Activated naive CD4-positive, alpha-beta T cell (primary cell): ENCODE measurements around the gene EXOC2.
A peak's percentile ranks its signal among the peaks of the same experiment; 100 is the strongest.

Experiments used
- DNase-seq, 4 experiments: peaks; one replicate each; lab custom pipeline; 2025; lab: John Stamatoyannopoulos, UW

Gene EXOC2

DNA sequence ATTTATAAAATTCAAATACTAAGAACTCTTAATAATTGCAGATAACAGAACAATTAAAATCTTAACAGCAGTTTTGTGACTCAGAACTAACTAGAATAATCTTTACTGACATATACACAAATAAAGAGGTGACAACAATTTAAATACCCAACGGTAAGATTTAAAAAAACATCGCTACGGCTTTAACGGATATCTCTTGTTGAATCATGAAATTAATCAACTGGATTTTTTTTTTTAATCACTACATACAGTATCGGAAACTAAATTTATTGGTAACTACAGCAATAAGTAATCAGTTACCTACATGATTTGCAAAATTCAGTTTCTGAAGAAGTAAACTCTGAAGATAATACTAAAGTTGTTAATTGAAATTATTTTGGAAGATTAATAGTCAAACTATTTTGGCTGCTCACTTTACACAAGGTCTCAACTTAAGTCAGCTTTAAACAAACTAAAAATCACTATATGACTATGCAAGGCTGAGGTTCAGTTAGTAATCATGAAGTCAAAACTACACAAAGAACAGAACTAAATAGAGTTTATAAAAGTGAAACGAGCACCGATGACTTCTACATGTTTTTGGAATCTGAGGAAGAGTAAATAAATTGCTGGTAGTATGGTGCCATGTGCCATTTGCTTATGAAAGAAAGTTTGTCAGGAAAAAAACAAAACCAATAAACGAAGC, 164.8 kb downstream of the EXOC2 start:
- DNase-seq: no peak

DNA sequence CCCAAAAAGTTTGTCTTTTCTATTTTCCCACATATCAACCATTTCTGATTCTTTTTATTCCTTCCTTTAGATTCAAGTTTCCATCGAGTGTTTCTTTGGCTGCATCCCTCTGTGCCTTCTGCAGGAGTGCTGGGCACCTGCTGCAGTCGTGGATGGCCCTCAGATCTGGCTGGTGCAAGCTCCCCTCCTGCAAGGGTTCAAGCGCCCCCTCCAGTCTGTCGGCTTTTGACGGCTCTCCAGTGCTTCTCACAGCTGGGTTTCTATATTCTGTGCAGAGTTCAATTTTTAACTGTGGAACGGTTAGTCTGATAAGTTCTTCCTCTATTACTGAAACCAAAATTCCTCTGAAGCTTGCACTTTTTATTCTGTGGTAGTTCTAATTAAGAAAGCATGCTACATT, 168.1 kb downstream of the EXOC2 start:
- DNase-seq: peak in 1 of 4 experiments; percentile 21

DNA sequence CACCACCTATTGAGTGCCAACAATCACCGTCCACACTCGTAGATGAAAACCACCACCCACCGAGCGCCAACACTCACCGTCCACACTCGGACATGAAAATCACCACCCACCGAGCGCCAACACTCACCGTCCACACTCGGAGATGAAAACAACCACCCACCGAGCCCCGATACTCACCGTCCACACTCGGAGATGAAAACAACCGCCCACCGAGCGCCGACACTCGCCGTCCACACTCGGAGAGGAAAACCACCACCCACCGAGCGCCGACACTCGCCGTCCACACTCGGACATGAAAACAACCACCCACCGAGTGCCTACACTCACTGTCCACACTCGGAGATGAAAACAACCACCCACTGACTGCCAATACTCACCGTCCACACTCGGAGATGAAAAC, 172.1 kb downstream of the EXOC2 start:
- no peak for DNase-seq

DNA sequence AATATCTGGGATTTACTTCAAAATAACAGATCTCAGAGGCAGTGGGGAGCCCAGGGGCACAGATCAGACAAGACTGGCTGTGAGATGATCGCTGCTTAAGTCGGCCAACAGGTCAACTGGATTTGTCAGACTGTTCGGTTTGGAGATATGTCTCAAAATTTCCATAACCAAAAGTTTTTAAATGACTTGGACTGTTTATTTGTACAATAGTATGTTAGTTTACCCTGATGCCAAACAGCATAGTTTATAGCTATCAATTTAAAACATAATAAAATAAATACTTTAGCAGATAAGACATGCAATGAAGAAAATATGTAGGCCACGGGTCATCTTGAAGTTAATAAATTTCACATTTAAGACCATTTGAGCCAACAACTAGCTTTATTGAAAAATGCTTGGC, 174.7 kb downstream of the EXOC2 start:
- DNase-seq: no peak

DNA sequence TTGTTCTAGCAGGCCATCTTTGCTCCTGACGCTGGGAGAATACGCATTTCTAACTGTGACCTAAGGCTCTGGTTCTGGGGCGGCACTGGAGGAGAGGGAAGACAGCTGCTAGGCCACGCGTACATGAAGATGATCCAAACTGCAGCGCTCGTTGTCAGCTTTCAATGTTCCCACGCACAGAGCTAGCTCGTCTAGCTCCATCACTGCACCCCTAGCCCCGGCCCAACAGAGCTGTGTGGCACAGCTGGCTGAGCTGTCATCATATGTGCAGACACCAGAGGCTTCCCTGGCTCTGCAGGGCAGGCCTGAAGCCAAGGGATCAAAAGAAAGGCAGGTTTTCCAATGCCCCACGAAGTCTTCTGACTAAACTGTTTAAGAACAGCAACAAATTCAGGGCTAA, 176.7 kb downstream of the EXOC2 start:
- no peak for DNase-seq

DNA sequence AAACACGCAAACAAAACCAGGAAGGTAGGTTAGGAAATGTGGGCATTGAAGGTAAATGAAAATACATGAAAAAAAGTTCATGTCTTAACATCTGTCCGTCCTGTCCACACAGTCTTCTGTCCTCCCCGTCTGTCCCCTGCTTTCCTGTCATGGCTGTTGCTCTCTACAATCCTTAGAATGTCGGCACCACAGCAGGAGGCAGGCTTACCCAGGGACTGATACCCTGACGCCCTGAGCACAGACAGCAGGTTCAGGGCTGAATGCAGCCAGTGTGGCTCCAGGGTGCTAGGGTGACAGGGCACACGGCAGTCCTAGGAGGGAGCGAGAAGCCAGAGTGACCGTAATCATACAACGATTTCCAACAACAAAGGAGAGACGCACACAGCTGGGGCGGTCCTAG, 177.7 kb downstream of the EXOC2 start:
- DNase-seq: no peak

DNA sequence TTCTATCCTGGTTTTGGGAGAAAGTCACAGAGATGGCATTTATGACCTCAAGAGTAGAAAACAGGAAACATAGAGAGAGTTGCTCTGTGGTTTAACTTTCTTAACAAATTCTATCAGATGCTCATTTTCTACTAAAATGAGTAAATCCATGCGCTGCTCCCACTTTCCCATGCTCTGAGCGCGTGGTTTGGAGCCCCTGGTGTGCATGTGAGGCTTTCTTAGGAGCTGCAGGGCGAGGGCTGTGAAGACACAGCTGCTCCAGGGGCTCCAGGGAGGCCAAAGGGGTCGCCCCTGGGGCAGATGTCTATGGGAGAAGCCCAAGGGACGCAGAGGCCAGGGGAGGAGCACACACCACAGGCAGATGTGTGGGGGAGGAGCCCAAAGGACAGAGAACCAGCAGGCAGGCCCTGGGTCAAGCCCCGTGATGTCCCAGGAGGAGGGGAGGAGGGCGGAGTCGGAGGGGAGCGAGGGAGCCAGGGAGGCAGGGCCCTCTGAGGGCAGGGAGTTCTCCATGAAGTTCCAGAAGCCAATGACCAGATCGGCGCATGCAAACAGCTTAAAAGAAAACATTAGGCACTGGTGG, 178.5 kb downstream of the EXOC2 start:
- no peak for DNase-seq

DNA sequence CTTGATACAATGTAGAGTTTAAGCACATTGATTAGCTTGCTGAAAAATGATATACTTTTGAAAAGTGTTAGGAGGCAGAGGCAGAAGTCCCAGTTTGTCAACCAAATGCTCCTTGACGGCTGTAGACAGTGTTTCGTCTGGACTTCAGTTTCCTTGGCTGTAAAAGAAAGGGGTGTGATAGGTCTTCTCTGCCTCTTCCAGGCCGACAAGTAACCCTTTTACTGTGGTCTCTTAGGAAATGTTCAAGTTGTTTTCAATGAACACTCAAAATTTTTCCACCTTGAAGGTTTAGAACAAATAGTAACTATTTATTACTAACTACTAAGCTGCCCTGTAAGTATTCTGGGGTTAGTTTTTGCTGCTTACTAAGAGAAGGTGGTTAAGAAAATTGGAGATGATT, 179.0 kb downstream of the EXOC2 start:
- DNase-seq: no peak

DNA sequence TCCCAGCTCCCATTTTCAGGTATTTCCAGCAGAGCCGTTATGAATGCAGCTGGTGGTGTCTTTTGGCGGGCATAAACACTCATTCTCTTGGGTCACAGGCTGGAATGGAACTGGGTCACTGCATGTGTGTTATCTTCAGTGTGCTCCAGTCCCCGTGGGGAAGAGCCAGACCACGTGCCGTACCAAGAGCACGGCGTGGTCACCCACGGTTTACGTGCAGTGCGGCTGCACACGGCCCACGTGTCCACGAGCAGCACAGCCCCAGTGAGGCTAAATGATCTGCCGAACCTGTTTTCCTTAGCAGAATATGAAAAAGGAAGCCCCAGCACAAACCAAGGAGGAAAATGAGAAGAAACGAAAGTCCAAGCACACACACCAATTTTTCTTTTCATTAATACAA, 179.9 kb downstream of the EXOC2 start:
- DNase-seq: no peak

DNA sequence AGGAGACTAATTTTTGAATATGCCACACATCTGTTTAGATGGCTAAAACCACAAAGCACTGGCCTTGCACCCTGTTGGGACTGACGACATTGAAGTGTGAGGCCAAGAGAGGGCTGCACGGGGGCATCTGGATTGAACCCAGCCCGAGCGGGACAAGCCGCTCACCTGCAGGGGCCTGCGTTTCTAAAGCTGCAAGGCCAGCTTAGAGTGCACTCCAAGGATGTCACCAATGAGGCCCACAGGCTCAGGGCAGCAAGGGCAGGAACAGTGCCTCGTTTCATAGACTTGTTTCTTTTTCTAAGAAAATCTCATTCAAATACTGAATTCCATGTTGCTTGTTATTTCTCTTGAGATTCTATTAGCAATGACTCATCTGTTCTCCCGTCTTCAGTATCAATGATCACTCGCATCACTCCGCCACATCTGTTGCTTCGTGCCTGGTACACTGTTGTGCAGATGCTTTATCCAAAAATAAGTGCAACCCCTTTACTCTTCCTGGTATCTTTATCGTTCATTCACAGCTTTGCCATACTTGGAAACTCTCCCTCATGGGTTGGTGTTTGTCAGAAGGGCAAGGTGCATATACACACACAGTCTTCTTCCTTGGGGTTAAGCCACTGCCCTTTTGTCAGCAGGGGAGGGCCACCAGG, 181.3 kb downstream of the EXOC2 start:
- DNase-seq: no peak

DNA sequence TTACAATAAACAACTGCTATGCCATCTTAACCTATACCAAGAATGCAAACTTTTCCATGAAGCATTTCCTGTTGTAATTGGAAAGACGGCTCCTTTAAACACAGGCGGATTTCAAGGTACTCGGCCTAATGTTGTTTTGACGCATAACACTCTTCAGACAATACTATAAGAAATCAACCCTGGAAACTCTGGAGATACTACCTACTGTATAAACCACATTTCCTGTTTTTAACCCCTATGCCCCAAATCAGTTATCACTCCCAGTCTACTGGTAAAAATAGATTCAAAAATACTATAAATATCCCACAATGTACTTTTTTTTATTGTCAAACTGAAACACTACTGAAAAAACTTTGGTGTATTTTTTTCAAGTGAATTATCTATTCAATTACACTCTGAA, 183.3 kb downstream of the EXOC2 start:
- no peak for DNase-seq

DNA sequence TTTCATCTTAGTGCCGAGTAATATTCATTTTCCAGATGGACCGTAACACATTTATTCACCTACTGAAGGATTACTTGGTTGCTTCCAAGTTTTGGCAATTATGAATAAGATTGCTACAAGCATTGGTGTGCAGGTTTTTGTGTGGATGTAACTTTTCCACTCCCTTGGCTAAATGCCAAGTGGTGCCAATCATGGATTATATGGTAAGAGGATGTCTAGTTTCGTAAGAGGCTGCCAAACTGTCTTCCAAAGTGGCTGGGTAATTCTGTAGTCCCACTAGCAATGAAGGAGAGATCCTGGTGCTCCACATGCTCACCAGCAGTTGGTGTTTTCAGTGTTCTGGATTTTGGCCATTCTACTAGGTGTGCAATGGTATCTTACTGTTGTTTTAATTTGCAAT, 184.3 kb downstream of the EXOC2 start:
- no peak for DNase-seq

DNA sequence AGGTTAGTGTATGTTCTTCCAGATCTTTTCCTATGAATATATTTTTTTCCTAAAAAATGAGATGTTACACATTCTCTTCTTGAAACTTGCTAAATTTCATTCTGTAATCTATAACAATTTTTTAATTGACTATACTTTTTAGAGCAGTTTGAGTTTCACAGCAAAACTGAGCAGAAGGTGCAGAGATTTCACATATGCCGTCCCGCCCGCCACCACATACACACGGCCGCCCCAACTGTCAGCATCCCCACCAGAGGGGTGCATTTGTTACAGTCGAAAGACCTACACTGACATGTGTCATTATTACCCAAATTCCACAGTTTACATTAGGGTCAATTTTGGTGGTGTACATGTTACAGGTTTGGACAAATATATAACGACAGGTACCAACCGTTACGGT, 184.9 kb downstream of the EXOC2 start:
- DNase-seq: no peak

DNA sequence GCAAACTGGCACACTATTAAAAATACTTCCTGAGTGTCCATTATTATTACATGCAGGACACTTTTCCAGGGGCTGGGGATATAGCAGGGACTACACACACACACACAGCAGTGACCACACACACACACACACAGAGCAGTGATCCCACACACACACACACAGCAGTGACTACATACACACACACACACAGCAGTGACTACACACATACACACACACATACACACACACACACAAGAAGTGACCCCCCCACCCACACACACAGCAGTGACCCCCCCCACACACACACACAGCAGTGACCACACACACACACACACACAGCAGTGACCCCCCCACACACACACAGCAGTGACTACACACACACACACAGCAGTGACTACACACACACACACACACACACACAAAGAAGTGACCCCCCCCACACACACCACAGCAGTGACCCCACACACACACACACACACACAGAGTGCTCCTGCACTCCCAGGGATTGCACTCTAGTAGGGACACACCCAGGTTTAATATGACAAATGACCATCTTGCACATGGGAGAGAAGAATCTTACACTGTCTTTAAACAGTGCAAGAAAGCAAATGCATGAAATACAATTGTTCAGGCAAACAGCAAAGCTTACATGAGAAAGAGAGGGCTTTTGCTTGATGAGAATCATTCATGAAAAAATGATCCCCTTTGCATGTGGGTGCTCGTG, 185.9 kb downstream of the EXOC2 start:
- no peak for DNase-seq

DNA sequence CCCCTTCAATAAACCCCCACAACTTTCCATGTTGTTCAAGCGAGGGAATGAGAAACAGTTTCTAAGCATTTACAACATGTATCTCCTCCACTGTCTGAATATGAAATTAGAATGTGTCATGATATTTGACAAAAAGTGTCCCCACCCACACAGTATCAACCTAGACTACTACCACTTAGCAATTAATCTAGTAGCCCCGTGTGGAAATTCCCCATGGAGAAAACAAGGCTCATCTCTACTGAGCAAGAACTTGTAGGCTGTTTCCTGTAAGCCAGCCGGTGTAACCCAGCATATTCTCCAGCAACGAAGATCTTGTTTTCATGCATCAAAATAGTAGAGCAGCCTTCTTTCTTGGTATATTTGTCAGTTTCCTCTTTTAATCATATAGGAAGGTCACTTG, 186.4 kb downstream of the EXOC2 start:
- no peak for DNase-seq

DNA sequence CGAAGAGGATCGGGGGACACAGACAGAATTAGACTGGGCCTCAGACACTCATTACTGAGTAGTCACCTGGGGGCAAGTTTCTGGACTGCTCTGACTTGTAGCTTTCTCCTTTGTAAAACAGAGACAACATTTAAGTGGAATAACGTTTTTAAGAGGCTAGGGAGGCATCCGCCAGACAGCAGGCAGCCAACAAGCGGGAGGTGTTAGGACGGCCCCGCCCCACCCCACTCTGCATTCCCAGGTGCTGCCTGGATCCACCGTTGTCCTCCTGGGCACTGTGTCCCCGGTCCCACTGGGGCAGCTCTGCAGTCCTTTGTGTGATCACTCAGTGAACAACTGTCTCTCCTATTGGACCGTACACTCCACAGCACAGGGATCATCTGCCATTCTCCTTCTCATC, 187.6 kb downstream of the EXOC2 start:
- DNase-seq: no peak

DNA sequence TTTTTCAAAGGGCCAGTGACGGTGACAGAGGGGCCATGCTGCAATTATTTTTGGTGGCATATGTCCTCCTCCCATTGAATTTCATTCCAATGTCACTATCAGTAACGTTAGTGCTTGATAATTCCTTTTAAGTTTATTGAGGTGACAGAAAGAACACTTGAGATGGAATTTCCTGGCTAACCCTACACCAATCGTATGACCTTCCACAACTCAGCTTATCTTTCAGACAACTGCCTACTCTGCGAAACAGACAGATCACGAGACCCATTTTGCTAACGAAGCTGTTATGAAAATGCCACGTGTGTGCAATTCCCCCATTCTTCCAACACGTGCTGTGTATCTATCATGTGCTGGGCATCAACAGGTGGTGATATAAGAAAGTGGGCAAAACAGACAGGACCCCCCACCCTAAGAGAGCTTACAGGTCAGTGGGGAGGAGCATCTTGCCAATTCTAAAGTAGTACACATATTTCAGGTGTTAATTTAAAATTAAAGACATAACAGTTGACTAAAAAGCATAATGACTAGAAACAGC, 188.4 kb downstream of the EXOC2 start:
- DNase-seq: no peak

DNA sequence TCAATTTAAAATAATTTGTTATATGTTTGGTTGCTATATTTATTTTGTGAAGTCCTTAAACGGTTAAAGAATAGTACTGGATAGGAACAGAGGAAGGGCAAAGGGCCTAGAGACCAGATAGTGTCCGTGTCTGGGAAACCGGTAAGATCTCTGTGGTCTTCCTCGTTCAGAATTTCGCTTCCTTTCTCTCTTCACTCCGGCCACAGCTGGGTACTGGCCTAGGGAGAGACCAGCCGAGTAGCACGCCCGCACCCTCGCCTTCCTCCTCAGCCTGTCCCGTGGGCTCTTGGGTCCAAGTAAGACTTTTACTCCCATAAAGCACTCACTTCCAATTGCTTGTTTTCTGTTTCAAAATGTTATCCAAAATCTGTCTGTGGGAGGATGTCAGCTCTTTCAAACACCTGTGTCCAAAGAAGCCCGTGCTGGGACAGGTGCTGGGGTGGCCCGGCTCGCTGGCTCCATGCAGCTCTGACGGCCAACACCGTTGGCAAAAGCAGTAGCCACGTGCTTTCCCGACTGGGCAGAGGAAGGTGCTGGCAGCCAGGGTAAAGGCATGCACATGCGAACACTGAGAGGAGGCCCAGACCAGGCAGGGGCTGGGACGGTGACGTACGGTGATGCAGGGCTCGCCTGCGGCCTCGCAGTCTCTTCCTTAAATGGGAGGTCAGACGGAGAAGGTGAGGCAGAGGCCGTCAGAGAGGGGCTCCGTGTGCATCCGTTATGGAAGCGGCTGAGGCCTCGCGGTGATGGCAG, 189.2 kb downstream of the EXOC2 start:
- no peak for DNase-seq

DNA sequence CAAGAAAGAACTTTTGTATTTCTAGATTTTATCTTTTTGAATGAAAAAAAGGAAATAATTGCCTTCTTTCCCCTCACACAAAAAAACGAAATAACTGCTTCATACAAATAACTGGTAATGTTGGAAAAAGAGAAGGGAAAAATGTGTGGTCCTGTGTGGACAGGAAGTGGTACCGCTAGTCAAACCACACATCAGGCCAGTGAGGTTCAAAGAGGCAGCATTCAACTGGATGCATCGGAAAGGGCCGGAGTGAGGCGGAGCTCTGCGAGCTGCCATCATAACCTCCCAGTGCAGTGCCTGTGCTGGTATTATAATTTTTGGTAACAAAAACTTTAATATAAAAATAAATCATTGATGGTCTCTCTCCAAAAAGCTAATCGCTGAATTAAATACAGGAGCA, 190.2 kb downstream of the EXOC2 start:
- no peak for DNase-seq

DNA sequence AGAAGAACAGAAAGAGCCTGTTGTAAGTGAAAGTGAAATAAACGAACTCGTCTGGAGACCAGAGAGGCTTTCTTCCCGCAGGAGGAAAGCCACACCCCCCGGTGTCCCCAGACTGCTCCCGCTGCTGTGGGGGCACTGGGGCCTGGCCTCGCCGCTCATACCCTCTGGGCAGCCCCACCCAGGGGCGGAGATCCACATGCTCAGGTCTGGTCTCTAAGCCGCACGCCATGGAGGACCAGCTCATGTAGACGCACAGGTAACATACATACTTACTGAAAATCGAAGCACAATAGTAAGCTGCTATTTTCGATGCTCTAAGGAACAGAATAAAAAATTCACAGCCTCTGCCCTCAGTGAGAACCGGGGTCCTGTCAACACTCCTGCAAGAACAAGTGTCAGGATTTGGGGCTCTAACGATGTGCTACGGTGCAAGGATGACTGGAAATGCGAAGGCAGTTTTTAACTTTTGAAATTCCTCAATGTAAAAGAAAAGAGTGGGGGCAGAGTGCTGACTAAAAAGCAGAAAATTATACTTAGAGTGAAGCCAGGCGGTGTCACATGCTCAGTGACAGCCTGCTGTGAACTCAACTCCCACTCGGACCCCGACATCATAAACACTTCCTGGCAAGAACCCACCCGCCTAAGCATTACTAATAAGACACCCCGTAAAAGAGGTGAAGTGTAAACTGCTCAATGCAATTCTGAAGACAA, 190.9 kb downstream of the EXOC2 start:
- DNase-seq: peak in 1 of 4 experiments; percentile 35

DNA sequence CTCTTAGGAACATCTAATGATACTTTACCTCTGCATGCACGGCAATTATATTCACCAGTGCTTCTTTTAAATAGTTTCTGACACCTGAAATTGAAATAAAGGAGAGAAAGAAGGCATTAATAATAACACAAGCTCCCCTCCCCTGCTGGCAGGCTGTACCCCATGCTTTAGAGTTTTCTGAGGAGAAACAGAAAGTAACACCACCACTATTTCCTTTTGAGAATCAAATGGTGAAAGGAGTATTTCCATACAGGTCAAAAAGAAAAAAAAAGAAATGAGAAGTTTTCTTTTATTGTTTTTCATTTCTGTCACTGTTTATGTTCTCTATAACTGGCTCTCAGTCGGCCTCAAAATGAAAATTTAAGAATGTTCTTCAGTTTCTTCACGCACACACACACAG, 193.3 kb downstream of the EXOC2 start:
- DNase-seq: no peak
